ENCODE data around the gene TMEM272. TPM values are rescaled to one million over a fixed set of nuclear protein-coding genes. Genes with fewer than 3 reads are reported as not detected.

Gene TMEM272
- total and polyA plus RNA-seq, 9 of the 15 experiments (the other 6 are each of a cell fraction or from before 2014, with no cell fraction given) = 0.04 to 0.16 (median 0.06) TPM; not detected in 2

- TF ChIP-seq, protein P1, sequence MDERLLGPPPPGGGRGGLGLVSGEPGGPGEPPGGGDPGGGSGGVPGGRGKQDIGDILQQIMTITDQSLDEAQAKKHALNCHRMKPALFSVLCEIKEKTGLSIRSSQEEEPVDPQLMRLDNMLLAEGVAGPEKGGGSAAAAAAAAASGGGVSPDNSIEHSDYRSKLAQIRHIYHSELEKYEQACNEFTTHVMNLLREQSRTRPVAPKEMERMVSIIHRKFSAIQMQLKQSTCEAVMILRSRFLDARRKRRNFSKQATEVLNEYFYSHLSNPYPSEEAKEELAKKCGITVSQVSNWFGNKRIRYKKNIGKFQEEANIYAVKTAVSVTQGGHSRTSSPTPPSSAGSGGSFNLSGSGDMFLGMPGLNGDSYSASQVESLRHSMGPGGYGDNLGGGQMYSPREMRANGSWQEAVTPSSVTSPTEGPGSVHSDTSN (CRISPR knock-in tag; IDR thresholded peaks at IDR 0.05; ENCODE audit: low read depth) = no peak
- TF ChIP-seq, protein P1 (tag; conservative IDR thresholded peaks at IDR 0.05; ENCODE audit: low read depth) = peak; percentile 79
- TF ChIP-seq, protein P2, sequence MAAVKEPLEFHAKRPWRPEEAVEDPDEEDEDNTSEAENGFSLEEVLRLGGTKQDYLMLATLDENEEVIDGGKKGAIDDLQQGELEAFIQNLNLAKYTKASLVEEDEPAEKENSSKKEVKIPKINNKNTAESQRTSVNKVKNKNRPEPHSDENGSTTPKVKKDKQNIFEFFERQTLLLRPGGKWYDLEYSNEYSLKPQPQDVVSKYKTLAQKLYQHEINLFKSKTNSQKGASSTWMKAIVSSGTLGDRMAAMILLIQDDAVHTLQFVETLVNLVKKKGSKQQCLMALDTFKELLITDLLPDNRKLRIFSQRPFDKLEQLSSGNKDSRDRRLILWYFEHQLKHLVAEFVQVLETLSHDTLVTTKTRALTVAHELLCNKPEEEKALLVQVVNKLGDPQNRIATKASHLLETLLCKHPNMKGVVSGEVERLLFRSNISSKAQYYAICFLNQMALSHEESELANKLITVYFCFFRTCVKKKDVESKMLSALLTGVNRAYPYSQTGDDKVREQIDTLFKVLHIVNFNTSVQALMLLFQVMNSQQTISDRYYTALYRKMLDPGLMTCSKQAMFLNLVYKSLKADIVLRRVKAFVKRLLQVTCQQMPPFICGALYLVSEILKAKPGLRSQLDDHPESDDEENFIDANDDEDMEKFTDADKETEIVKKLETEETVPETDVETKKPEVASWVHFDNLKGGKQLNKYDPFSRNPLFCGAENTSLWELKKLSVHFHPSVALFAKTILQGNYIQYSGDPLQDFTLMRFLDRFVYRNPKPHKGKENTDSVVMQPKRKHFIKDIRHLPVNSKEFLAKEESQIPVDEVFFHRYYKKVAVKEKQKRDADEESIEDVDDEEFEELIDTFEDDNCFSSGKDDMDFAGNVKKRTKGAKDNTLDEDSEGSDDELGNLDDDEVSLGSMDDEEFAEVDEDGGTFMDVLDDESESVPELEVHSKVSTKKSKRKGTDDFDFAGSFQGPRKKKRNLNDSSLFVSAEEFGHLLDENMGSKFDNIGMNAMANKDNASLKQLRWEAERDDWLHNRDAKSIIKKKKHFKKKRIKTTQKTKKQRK (IDR thresholded peaks at IDR 0.05; ENCODE audit: borderline replicate concordance, low read depth, low read length) = no peak
Measured at GRCh38 chr13:51778392-51778791, 66.6 kb downstream of the TMEM272 start (continued).

DNA sequence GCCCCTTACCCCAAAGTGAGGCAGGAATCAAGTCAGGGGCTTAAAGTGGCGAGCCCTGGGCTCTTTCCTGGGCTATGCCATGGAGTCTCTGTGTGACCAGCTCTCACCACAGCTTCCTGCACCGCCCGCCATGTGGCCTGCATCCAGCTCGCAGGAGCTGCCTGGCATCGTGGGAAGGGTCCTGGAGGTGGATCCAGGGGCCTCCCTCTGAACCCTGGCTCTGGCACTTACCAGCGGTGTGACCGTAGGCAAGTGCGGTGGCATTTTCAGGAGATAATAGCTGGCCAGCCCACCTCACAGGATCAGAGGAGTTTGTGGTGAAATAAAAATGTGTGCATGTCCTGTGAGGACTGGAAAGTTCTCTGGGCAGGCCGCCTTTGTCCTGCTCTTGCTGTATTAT, 67.1 kb downstream of the TMEM272 start:
- CTCF ChIA-PET (ENCODE audit: low intra/inter-chr PET ratio) = no interaction called here
- no peak for DNase-seq (ENCODE audit: extremely low read depth in 1 of 4, low spot score in 3 of 4)
- 8% methylated on average over 7 of the region's 9 CpGs for WGBS (ENCODE audit: insufficient coverage, low coverage, missing lambda C conversion rate)
- Histone ChIP-seq H3K9ac (ENCODE audit: insufficient read depth in 1 of 2, low read depth in 2 of 2, low read length in 2 of 2) (no peak overlapping the region), H3K79me2 (ENCODE audit: control insufficient read depth, insufficient read depth, low read length) (no peaks in the 10 kb centered on the region), H2AFZ (ENCODE audit: low read depth, low read length) (no peak overlapping the region), H3K36me3 (ENCODE audit: control insufficient read depth, insufficient read depth, low read length) (no peaks in the 10 kb centered on the region), H3K4me3 (no peak overlapping the region), H3K9me3 (replicated peaks; ENCODE audit: control insufficient read depth, insufficient read depth, low read depth, low read length) (no peaks in the 10 kb centered on the region), H3K4me2 (ENCODE audit: insufficient read depth, low read length) (no peak overlapping the region), H4K20me1 (replicated peaks; ENCODE audit: control insufficient read depth, insufficient read depth, low read length) (no peaks in the 10 kb centered on the region), H3K9me1 (ENCODE audit: control insufficient read depth, insufficient read depth, low read length) (no peaks in the 10 kb centered on the region), H3K4me1 (replicated peaks in 1 of 2; ENCODE audit: control insufficient read depth in 2 of 2, insufficient read depth in 2 of 2, low read length in 2 of 2) (no peaks in the 10 kb centered on the region; a peak in 1 of 5 replicates), H3K27ac (ENCODE audit: extremely low read depth, low read depth, low read length) (no peak overlapping the region), H3K27me3 (ENCODE audit: control insufficient read depth in 2 of 2, insufficient read depth in 2 of 2, low read length in 2 of 2) (peaks cover 0 to 15% of the 10 kb centered on the region in 2 experiments; a peak in 3 of 5 replicates)
- POLR2A ChIA-PET = no interaction called here
- no peak for FAIRE-seq
- in situ Hi-C loops (cut with MboI) = no loop called here
- ATAC-seq = no peak
- intact Hi-C loops (cut with micrococcal nuclease) = no loop called here
- no TSS peak for BruUV-seq (replicated peaks)
- TF ChIP-seq ARID1B (IDR thresholded peaks at IDR 0.05) = no peak
- no peak for TF ChIP-seq PTBP1 (IDR thresholded peaks at IDR 0.05; ENCODE audit: low read depth, low read length)
- TF ChIP-seq, protein P3, sequence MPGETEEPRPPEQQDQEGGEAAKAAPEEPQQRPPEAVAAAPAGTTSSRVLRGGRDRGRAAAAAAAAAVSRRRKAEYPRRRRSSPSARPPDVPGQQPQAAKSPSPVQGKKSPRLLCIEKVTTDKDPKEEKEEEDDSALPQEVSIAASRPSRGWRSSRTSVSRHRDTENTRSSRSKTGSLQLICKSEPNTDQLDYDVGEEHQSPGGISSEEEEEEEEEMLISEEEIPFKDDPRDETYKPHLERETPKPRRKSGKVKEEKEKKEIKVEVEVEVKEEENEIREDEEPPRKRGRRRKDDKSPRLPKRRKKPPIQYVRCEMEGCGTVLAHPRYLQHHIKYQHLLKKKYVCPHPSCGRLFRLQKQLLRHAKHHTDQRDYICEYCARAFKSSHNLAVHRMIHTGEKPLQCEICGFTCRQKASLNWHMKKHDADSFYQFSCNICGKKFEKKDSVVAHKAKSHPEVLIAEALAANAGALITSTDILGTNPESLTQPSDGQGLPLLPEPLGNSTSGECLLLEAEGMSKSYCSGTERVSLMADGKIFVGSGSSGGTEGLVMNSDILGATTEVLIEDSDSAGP (CRISPR knock-in tag; IDR thresholded peaks at IDR 0.05) = no peak
- TF ChIP-seq NFATC3 (IDR thresholded peaks at IDR 0.05) = no peak
- TF ChIP-seq PYGO2 (tag; IDR thresholded peaks at IDR 0.05) = no peak
- TF ChIP-seq ESRRB (CRISPR knock-in tag; IDR thresholded peaks at IDR 0.05; ENCODE audit: borderline replicate concordance) = no peak
- TF ChIP-seq ASH1L (IDR thresholded peaks at IDR 0.05; ENCODE audit: borderline replicate concordance, low read depth, partially characterized antibody) = no peak
- no peak for TF ChIP-seq ATF1 (CRISPR knock-in tag; IDR thresholded peaks at IDR 0.05)
- TF ChIP-seq ATF1 (tag; IDR thresholded peaks at IDR 0.05) = no peak
- TF ChIP-seq ZNF277 (CRISPR knock-in tag; IDR thresholded peaks at IDR 0.05; ENCODE audit: borderline replicate concordance) = no peak
